Central memory CD8-positive, alpha-beta T cell (primary cell): ENCODE data around the gene TJP3.

Experiments used
- ATAC-seq: fragments of 150-1000 bp; cut with Tn5 transposase; replicated peaks from 2 replicates; pipeline ENCODE4 v1.10.0; 2022; ENCODE audit warnings: mild to moderate bottlenecking, moderate FRiP score, moderate number of reproducible peaks; ENCODE audit not compliant: poor library complexity, severe bottlenecking; ENCODE audit errors: extremely low read depth
- DNase-seq, 2 donors: peaks; one replicate each; pipeline ENCODE4 v3.0.0; 2021; ENCODE audit warnings: low spot score in 2 of 2
- H3K27ac Mint-ChIP-seq: one replicate; pipeline ENCODE4 v1.8.0; 2022; ENCODE audit warnings: low read depth, mild to moderate bottlenecking, moderate library complexity, mixed read lengths
- H3K27me3 Mint-ChIP-seq: one replicate; pipeline ENCODE4 v1.8.0; 2022; ENCODE audit warnings: mixed read lengths
- H3K36me3 Mint-ChIP-seq: one replicate; pipeline ENCODE4 v1.8.0; 2022; ENCODE audit warnings: mild to moderate bottlenecking, moderate library complexity, mixed read lengths; ENCODE audit not compliant: insufficient read depth
- H3K4me1 Mint-ChIP-seq: one replicate; pipeline ENCODE4 v1.8.0; 2022; ENCODE audit warnings: mixed read lengths
- H3K4me3 Mint-ChIP-seq: one replicate; pipeline ENCODE4 v1.8.0; 2022; ENCODE audit warnings: mild to moderate bottlenecking, moderate library complexity, mixed read lengths
- H3K9me3 Mint-ChIP-seq: one replicate; pipeline ENCODE4 v1.8.0; 2022; ENCODE audit warnings: mixed read lengths

The TJP3 gene

DNA sequence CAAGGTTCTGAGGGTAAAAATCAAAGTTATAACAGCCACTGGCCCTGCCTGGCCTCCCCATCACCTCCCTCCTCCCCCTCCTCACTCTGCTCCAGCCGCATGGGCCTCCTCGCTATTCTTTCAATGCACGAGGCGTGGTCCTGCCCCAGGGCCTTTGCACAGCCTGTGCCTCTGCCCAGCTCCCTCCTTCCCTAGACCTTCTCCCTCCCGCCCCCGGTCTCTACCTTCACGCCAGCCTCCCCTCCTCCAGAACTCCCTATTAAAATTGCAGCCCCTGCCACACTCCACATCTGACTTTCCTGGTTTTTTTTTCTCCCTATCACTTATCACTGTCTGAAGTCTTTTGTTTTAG lies 60.5 kb downstream of the TJP3 start:
- Mint-ChIP-seq H3K36me3 (peaks cover 20% of the 10 kb centered on the region), H3K27ac (no peak overlapping the region), H3K27me3 (no peaks in the 10 kb centered on the region), H3K4me3 (no peak overlapping the region), H3K9me3 (no peaks in the 10 kb centered on the region), H3K4me1 (peaks cover 15% of the 10 kb centered on the region)
- no peak for ATAC-seq
- DNase-seq = no peak

DNA sequence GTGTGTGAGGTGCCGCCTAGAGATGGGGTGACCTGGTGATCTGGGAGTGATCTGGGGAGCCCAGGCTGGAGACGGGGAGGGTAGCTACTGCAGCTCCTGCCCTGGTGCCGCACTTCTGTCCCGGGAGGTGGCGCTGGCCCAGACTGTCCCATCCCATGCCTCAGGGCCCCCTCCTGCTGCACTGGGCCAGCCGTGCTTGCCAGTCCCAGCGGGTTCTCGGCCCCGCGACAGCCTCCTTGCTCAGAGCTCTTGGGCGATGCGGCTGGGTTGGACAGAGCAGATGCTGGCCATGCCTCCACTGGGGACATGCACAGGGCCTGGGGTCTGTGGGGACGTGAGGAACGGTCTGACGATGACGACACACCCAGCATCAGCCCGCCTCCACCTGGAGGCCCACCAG lies 61.3 kb downstream of the TJP3 start:
- Mint-ChIP-seq H3K4me3 (no peak overlapping the region), H3K9me3 (no peaks in the 10 kb centered on the region), H3K4me1 (peaks cover 23% of the 10 kb centered on the region), H3K27ac (no peak overlapping the region), H3K27me3 (no peaks in the 10 kb centered on the region), H3K36me3 (peaks cover 22% of the 10 kb centered on the region)
- no peak for ATAC-seq
- no peak for DNase-seq

DNA sequence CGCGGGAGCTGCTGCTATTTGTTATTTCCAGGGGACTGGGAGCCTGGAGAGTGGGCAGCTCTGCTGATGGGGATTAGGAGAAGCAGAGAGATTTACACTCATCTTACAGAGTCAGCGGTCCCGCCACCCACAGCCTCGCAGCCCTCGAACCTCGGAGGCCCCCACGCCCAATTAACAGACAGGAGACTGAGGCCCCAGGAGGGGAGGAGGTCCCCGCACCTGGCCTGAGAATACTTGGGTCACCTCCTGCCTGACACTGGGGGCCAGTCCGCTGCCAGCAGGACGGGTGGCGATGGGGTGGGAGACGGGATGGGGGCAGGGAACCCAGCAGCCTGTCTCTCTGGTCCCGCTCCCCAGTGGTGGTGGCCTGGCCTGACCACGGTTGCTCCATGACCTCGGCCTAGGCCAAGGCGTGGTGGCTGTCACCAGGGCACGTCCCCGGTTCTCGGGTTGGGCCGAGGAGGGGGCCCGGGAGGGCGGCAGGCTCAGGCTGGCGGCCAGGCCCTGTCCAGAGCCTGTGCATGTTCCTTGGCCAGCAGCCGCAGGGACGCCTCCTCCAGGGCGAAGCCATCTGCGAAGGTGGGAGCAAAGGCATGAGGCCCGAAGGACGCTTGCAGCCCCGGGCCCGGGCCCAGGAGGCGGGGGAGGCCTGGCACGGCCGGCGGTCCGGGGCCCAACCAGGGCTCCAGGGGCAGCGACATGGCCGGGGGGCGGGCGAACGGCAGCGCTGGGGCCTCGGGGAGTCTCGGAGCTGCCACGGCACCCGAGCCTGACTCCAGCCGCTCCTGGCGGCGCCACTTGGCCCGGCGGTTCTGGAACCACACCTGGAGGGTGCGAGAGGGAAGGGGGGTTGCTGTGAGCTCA lies 62.2 kb downstream of the TJP3 start:
- ATAC-seq = no peak
- Mint-ChIP-seq H3K27ac (no peak overlapping the region), H3K4me3 (no peak overlapping the region), H3K36me3 (peaks cover 19% of the 10 kb centered on the region), H3K4me1 (peaks cover 25% of the 10 kb centered on the region), H3K9me3 (no peaks in the 10 kb centered on the region), H3K27me3 (no peaks in the 10 kb centered on the region)
- DNase-seq = no peak

DNA sequence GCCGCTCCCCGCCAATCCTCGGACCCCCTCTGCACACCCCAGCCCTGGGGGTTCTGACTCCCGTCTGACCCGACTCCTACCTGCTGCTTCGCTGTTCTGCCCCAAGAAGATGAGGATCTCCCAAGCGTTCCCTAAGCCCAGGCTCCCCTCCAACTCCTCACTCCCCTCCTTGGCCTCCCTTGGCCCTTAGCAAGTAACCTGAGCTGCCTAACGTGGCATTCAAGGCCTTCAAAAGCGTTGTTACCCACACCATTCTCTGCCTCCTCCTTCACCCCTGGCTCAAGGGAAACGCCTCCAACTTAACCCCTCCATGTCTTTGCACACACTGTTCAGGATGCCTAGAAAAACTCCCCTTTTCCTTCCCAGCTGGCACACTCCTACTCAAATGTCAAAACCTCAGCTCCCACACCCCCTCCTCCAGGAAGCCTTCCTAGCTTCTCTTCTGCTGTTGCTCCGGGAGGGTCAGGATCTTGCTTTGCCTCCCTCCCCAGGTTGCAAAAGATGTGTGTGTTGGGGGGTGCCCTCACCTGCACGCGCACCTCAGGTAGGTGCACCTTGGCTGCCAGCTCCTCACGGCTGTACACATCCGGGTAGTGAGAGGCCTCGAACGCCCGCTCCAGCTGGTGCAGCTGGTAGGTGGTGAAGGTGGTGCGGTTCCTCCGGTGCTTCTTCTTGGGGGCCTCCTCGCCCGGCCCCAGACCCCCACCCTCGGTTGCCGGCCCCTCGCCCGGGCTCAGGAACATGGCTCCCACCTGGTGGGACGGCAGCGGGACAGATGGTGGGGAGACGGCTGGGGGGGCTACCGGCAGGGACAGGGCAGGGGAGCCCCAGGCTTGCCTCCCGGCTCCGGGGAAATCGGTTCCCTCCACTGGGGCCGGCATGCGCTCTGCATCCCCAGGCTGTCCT lies 63.1 kb downstream of the TJP3 start:
- DNase-seq = no peak
- Mint-ChIP-seq H3K36me3 (peaks cover 12% of the 10 kb centered on the region), H3K4me1 (peaks cover 23% of the 10 kb centered on the region), H3K27me3 (no peaks in the 10 kb centered on the region), H3K27ac (peak overlapping the region; percentile 12), H3K4me3 (no peak overlapping the region), H3K9me3 (no peaks in the 10 kb centered on the region)
- no peak for ATAC-seq

DNA sequence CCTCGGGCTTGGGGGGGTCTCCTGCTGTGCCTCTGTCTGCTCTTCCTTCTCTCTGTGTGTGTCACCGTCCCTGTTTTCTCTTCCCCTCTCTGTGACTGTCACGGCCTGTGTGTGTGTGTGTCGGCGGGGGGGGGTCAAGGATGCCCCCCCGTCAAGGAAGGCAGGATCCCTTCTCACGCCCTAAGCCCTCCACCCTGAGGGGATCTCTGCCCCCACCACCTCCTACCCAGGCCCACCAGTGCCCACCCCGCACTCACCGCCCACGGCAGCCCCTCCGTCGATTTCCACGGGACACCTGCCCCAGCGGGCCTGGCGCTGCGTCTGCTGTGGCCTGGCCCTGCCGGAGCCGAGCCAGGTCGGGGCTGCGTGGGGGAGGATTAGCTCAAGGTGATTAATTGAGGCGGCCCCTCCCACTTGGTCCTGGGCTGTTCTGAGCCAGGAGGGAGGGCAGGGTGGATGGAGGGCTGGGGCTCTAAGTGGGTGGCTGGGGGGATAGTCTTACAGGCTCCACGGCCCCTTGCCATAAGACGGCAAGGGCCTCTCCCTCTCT lies 63.8 kb downstream of the TJP3 start, which contains the start of gene RAX2:
Gene RAX2 (minus strand): TSS at position 323 of the 550 bp plus-strand sequence. CDS start 486 bp downstream, outside the sequence.
- no peaks in the 10 kb centered on the region for H3K9me3 Mint-ChIP-seq
- no peaks in the 10 kb centered on the region for H3K27me3 Mint-ChIP-seq
- H3K27ac Mint-ChIP-seq = peak within 1 kb of the TSS; percentile 12
- peaks cover 17% of the 10 kb centered on the region for H3K4me1 Mint-ChIP-seq
- DNase-seq (no peak), ATAC-seq (no peak)
- H3K4me3 Mint-ChIP-seq = no peak within 1 kb of the TSS
- H3K36me3 Mint-ChIP-seq = peaks cover 7% of the 10 kb centered on the region

DNA sequence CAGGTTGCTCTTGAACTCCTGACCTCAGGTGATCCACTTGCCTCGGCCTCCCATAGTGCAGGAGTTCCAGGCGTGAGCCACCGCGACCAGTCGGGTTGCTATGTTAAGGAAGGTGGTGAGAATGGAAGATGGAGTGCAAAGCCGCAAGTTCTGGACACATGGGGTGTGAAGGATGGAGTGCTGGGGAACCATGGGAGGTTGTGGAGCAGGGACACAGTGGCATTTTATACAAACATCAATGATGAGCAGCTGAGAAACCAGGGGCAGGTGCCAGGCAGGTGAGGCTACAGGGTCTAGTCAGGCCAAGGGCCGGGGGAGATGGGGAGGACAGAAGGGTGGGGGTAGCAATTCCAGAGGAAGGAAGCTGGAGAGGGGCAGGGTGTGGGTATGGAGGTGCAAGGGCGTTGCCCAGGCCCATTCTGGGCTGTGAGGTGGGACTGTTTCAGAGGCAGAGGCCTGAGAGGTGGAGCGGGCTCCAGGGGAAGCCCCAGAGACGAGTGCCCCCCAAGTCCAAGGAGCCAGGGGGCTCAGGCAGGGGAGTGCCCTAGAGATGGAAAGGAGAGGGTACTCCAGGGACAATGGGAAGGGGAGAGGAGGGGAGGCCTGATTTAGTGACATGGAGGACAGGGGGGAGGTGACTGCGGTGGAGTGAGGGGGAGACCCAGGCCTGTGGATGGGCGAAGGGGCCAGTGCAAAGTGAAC lies 65.8 kb downstream of the TJP3 start:
- no peak for DNase-seq
- Mint-ChIP-seq H3K9me3 (no peaks in the 10 kb centered on the region), H3K4me3 (no peak overlapping the region)

DNA sequence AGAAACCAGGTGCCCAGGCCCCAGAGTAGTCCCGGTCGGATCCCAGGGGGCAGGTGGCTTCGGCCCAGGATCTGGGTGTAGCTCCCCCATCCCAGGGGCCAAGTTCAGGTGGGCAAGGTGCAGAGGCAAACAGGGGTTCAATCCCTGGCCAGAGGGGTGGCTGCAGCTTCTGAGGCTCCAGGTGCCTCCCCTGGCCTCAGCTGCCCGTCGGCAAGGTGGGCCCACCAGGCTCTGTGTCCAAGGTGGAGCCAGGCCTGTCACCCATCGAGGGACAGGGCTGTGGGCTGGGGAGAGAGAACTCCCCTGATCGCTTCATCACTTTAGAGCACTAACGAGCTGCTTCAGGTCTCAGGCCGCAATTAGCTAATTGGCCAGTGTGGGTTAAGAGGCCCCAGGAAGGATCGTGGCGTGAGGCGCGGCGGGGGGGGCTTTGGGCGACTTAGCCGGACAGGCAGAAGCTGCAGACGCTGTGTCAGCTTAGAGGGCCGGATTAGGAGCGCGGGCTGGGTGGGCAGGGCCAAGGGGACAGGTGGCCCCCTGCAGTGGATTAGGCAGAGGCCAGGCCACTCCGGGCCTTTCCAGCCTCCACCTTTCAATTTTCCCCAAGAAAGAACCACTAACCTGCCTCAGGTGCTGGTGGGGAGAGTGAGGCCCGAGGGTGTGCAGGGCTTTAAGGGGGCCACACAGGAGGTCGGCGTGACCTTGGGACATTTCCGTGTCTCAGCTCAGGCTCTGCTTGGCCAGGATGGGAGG lies 66.6 kb downstream of the TJP3 start:
- peaks cover 12% of the 10 kb centered on the region for H3K4me1 Mint-ChIP-seq
- no peak for ATAC-seq
- H3K9me3 Mint-ChIP-seq = no peaks in the 10 kb centered on the region
- no peak for DNase-seq
- H3K4me3 Mint-ChIP-seq = no peak overlapping the region
- H3K27me3 Mint-ChIP-seq = no peaks in the 10 kb centered on the region
- H3K27ac Mint-ChIP-seq = peak overlapping the region; percentile 40
- peaks cover 2% of the 10 kb centered on the region for H3K36me3 Mint-ChIP-seq

More for the DNA sequence above, 65.8 kb downstream of the TJP3 start:
- Mint-ChIP-seq H3K27me3 (no peaks in the 10 kb centered on the region), H3K4me1 (peaks cover 14% of the 10 kb centered on the region), H3K27ac (peak overlapping the region; percentile 40), H3K36me3 (peaks cover 5% of the 10 kb centered on the region)
- no peak for ATAC-seq

DNA sequence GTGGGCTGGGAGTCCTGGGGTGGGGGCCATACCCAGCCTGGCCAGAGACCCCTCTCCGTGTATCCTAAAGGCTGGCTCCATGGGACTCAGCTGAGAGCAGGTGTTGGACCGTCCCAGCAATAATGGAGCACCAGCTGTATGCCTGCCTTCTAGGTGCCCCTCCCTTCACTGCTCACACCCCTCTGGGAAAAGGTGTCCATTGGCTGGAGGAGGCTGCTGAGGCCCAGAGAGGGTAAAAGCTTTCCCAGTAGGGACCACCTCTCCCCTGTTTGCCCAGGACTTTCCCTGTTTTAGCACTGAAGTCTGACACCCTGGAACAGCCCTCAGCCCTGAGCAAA lies 67.2 kb downstream of the TJP3 start:
- Mint-ChIP-seq H3K36me3 (peaks cover 2% of the 10 kb centered on the region), H3K4me3 (no peak overlapping the region), H3K4me1 (peaks cover 12% of the 10 kb centered on the region), H3K9me3 (no peaks in the 10 kb centered on the region), H3K27me3 (no peaks in the 10 kb centered on the region), H3K27ac (no peak overlapping the region)
- DNase-seq (no peak), ATAC-seq (no peak)

DNA sequence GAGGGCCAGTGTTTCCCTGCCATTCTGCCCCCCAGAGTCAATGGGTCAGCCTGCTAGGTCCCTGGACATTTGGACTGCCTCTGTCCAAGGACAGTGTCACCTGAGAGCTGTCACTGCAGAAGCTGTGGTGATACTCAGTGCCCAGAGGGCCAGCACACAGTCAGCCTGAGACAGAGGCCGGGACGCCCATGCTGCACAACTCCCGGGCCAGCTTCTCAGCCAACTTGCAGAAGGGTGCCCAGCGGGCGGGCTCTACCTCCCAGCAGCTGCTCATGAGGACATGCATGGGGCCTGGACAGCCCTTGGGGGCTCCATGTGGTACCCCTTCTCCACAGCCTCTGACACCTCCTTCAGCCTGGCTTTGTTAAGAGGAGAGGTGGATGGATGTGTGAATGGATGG lies 67.6 kb downstream of the TJP3 start:
- H3K27me3 Mint-ChIP-seq = no peaks in the 10 kb centered on the region
- peaks cover 2% of the 10 kb centered on the region for H3K36me3 Mint-ChIP-seq
- no peak overlapping the region for H3K27ac Mint-ChIP-seq
- H3K4me3 Mint-ChIP-seq = no peak overlapping the region
- peaks cover 12% of the 10 kb centered on the region for H3K4me1 Mint-ChIP-seq
- DNase-seq (no peak), ATAC-seq (no peak)
- no peaks in the 10 kb centered on the region for H3K9me3 Mint-ChIP-seq

DNA sequence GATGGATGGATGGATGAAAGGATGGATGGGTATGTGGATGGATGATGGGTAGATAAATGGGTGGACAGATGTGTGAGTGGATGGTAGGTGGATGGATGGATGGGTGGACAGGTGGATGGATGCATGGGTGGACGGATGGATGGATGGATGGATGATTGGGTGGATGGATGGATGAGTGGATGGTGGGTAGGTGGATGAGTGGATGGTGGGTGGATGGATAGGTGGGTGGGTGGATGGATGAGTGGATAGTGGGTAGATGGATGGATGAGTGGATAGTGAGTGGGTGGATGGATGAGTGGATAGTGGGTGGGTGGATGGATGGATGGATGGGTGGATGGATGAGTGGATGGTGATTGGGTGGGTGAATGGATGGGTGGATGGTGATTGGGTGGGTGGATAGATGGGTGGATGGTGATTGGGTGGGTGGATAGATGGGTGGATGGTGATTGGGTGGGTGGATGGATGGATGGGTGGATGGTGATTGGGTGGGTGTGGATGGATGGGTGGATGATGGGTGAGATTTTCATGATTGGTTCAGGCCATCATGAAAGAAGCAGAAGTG lies 68.4 kb downstream of the TJP3 start:
- H3K4me1 Mint-ChIP-seq = peaks cover 15% of the 10 kb centered on the region
- no peak overlapping the region for H3K4me3 Mint-ChIP-seq
- no peak for DNase-seq
- ATAC-seq = no peak
- H3K27ac Mint-ChIP-seq = no peak overlapping the region
- no peaks in the 10 kb centered on the region for H3K27me3 Mint-ChIP-seq
- H3K9me3 Mint-ChIP-seq = no peaks in the 10 kb centered on the region
- peaks cover 5% of the 10 kb centered on the region for H3K36me3 Mint-ChIP-seq

DNA sequence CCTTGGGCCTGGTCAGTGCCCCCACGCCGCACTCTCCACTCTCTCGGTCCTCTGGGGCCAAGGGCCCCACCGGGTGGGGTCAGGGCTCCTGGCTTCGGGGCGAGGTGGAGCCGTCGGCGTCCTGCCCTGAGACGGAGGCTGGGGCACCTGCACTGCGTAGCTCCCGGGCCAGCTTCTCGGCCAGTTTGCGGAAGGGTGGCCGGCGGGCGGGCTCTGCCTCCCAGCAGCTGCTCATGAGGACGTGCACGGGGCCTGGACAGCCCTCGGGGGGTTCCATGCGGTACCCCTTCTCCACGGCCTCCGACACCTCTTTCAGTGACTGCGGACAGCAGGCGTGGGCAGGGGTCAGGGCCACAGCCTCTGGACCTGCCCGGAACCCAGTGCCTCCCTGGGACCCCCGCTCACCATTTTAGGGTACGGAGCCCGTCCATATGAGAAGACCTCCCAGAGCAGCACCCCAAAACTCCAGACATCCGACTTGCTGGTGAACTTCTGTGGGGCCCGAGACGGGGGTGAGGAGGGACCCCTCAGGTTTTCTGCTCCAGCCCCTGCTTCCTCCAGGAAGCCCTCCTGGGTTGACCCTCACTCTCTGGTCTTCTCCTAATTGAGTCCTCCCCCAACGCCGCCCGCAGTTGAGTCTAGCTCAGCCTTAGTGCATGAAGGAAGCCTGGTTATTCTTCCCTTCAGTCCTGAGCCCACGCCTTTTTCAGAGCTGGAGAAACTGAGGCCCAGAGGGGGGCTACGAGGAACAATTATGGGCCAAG lies 70.1 kb downstream of the TJP3 start:
- no peak overlapping the region for H3K4me3 Mint-ChIP-seq
- H3K4me1 Mint-ChIP-seq = peaks cover 22% of the 10 kb centered on the region
- ATAC-seq = no peak
- peaks cover 7% of the 10 kb centered on the region for H3K9me3 Mint-ChIP-seq
- H3K36me3 Mint-ChIP-seq = peaks cover 9% of the 10 kb centered on the region
- H3K27me3 Mint-ChIP-seq = no peaks in the 10 kb centered on the region
- no peak for DNase-seq
- H3K27ac Mint-ChIP-seq = no peak overlapping the region
